LoVo (cell line): ENCODE results near the gene NTS.

ENCODE experiments used
- DNase-seq: peaks from one replicate; pipeline ENCODE4 v3.0.0-alpha.2; 2016; ENCODE audit warnings: low spot score

Gene NTS, protein sequence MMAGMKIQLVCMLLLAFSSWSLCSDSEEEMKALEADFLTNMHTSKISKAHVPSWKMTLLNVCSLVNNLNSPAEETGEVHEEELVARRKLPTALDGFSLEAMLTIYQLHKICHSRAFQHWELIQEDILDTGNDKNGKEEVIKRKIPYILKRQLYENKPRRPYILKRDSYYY

DNA sequence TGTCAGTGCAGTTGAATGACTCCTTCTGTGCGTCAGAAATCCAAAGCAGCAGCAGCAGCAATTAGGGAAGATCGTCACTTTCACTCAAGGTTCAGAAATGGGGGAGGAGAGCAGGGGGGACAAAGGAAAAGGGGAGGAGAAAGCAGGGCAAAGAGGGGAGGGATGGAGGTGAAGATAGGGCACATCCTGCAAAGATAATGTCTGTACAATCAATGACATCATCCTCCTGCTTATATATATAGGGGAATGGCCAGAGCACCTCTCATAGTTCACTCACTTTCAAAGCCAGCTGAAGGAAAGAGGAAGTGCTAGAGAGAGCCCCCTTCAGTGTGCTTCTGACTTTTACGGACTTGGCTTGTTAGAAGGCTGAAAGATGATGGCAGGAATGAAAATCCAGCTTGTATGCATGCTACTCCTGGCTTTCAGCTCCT, at the start of gene NTS:
NTS (plus strand) TSS at position 265 of the 431 bp plus-strand sequence; CDS start at position 374, 109 bp downstream.
- DNase-seq, result no peak

DNA sequence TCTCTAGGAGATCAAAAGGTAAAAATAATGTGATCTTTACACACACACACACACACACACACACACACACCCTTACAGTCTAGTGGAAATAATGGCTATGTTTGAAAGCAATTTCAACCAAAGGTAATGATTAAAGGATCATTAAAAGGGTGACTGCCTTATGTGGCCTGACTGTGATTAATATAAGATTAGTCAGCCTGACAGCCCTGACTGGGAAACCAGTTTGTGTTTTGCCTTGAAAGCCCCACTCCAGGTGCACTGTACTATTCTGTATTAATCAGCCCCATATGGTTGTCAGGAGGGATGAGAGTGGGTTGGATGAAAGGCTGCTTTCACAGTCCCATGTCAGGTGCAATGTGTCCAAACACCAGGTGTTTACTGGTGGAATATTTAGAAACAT, 48.3 kb upstream of the NTS start:
- no peak for DNase-seq

DNA sequence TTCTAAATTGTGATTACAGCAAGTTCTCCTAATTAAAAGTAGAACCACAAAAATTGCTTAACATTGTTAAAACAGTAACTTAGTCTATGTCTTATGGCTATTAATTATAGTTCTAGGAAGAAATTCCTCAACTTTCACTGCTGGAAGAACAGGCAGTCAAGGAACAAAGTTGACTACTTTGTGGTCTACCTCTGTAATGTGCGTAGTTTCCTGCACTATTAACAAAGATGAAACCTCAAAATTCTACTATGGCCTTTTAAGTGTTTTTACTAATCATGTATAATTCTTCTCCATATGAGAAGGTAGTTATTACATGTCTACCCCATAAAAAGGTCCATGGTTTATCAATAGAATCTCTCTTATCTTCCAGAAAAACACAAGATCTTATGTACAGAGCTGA, 45.5 kb upstream of the NTS start:
- DNase-seq, result no peak

DNA sequence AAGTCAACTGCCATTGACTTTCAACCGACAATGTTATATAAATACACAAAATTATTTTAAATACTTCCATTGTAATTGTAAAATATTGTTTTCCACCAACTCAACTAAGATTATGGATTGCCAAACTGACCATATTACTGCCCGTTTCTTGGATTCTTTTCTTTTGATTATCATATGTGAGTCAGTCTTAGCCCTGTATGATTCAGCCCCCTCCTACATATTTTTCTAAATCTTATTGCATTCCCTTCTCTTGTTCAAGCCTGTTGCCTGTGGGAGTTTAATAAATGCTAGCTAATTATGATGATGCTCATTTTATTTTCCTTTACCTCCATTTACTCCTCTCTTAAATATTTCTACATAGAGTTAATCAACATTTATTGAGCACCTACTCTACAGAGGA, 44.7 kb upstream of the NTS start:
- DNase-seq, result no peak

DNA sequence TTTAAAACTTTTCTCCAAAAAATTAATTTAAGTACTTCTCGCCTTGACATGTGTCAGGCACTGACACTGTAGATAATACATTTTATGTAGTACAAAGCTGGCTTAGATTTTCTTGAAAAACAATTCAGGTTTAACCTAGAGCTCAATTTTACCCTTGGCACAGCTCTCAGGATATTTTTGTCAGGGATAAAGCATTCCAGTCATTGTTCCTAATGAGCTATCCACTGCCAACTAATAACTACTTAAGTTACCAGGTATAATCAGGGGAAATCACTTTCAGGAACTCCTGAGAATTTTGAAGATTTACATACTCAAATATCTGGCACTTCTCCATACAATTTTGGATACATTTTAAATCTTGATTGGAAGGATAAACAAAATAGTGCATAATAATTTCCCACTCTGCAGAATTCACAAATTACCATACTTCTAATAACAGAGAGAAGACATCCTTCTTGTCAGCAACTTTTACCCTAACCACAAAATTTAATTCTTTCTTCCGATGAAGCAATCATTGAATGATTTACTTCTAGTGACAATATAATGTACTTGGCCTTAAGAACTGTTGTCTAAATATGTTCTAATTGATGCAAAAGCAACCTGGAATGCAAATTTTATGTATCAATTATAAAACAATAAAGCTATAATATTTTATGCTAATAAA, 42.6 kb upstream of the NTS start:
- DNase-seq, result no peak

DNA sequence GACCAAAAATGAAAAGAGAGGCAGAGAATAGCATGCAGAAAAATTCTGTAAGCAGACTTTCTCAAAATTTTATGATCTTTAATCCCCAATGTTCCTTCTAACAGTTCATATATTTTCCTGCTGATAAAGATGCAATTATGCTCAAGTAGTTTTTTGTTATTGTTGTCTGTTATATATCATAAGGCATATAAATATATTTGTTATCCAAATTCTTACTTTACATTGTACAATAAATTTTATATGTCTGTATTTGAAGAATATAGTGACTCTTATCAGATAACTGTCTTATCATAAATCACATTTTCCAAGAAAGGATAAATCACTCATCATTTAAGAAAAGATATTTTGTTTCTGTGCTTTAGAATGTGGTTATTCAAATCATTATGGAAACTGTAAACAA, 40.5 kb upstream of the NTS start:
- no peak for DNase-seq

DNA sequence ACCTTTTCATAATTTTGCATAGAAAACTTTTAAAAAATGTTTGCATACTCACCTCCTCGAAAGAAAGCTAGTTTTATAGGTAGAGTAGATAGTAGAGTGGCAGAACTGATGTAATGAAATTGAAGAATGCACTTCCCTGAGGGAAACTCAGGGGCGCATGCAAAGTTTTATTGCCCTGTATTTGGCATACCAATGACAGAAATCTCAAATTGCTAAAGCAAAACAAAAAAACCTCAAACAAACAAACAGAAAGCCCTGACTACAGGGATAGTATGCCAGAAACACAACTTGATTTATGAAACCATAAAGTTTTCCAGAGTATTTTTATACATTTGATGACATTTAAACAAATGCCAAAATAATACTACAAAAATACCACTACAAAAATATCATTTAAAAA, 39.7 kb upstream of the NTS start:
- DNase-seq, result peak; percentile 24

DNA sequence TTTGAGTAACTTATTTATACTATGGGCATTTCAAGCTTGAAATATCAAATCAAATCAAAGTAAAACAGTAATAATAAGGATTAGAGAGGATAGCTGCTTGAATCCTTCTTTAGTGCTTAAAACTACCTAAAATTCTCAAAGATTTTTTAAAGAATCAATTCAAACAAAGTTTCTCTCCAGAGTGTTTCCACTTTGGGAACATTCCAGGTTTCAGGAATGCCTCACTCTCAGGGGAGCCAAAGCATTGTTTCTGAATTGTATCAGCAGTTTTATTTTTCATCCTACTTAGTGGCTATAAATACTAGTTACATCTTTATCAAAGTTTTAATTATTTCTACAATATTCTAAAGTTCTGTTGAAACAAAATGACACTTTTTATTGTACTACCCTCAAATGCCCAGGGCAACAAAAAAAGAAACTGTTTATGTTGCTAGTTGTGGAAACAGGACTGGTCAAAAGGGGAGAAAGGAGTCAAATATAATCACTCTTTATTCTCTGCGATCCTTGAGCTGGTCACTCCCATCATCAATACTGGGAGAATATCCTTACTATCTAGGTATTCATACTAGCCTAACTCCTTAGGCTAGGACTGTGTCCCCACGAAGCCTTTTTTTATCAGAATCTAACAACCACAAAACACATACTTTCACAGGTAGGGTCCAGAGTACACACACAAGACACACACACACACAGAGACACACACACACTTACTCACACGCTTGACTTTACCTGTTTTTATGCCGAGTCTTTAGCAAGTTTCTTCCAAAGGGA, 38.5 kb upstream of the NTS start:
- peak; percentile 22 for DNase-seq

DNA sequence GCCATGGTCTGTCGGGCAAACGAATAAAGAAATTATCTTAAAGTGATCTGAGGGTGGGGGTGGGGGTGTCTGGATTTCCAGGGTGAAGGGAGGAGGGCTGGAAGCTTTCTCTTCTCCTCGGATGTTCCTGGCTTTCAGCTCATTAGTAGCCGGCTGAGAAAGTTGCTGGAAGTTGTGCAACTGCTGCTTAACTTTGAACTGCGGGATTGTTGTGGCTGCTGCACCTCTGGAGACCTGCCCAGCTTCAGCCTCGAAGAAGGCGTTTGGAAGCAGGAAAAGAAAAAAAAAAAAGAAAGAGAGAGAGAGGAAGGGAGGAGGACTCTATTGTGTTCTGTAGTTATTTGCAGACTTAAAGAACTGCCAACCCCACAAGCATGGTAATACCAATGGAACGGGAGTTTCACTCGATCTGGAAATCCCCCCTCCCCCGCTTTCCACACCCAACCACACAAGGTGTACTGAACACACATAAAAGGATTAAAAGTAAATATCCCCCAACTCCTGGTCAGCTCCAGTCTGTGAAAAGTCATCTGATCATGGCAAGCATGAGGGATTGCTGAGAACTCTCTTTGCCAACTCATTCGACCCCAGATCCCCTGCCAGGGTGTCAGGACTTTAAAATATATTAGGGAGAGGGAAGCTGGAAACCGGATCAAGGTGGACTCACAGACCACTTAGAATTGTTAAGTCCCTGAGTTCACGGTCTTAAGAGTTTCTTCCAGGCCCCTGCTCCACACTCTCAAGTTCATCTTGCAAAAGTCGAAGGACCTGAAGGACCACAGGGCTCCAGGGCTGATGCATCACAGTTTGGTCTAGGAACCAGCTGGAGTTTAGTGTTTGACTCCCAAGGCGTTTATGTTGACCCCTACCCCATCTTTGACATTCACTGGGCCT, 37.7 kb upstream of the NTS start, which contains the start of gene RASSF9:
RASSF9 (minus strand) TSS at position 213 of the 894 bp plus-strand sequence; CDS start at position 5, 208 bp downstream.
- peak; percentile 68 for DNase-seq

DNA sequence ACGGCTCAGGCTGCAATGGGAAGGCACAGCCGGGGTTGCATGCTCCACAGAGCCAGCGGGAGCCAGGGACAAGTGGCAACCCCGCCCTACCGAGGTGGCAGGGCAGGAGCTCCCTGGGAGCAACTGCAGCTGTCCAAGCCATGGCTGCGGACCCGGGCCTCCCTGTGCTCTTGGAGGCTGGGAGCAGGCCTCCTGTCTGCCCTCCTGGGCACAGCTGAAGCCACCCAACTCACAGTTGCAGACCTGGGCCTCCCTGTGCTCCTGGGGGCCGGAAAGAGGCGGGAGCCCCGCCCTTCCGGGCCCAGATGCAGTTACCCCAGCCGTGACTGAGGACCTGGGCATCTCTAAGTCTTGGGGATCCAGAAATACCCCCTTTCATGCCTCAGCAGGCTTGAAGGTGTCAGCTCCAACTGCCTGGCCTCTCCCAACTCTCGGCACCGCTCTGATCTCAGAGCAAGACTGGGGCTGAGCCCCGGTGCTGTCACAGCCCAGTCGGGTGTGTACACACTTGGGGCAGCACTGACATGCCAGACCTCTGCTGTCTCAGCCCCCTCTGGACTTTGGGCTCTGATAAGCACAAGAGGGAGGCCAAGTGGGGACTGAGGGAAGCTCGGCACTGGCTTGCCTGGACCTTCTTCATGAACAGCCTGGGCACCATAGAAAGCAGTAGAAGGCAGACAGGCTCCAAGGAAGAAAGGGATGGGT, 30.3 kb upstream of the NTS start:
- no peak for DNase-seq

DNA sequence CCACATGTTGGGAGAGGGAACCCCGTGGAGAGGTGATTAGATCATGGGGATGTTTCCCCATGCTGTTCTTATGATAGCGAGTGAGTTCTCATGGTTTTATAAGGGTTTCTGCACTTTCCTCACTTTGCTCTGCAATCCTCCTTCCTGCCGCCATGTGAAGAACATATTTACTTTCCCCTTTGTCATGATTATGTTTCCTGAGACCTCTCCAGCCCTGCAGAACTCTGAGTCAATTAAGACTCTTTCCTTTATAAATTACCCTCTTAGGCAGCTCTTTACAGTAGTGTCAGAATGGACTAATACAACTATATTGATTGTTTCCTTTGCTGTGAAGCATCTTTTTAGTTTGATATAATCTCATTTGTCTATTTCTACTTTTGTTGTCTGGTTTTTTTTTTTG, 24.8 kb upstream of the NTS start:
- DNase-seq, result no peak

DNA sequence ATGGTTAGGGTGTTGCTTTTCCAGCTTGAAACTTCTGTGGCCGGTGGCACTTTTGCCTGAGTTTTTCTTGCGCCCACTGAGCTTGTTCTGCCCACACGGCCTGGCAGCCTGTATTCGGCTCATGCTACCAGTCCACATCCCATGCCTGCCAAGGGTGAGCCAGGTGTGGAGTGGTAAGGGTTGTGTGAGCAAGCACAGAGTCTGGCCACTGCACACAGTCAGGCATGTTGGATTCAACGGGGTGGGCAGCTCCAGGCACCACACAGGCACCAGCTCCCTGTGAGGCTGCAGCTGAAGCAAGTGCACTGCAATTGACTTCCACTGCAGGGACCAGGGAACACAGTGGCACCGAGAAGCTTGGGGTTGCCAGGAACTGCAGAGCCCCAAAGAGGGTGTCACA, 18.8 kb upstream of the NTS start:
- no peak for DNase-seq

DNA sequence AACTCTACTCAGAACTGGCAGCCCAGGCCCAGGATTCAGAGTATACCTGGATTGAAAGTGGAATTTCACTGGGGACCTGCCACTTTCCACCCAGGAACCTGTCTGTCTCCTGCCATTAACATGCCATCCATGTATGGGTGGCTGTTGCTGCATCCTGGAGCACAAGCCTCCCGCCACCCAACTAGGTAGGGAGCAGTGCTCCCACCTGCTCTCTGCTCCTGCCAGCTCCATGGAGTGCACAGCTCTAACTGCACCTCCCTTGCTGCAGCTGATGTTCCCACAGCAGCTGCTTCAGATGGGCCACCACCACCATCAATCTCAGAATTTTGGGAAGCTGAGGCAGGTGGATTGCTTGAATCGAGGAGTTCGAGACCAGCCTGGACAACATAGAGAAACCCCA, 17.1 kb upstream of the NTS start:
- DNase-seq, result no peak

DNA sequence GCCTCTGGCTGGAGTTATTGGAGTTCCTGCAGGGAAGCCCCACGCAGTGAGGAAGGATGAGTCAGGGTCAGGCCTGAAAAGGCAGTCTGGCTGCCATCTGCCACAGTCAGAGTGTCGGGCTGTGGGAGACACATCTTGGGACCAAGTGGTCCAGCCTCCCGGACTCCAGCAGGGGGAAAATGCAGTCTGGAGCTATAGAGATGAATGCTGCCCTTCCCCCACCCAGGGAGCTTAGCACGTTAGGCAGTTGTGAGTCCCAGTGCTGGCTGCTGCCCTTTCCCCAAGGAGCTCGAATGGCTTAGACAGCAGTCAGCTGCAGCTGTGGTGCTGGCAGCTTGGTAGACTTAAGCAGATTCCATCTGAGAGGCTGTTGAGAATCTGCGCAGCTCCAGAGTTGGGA, 8.2 kb upstream of the NTS start:
- DNase-seq, result no peak

DNA sequence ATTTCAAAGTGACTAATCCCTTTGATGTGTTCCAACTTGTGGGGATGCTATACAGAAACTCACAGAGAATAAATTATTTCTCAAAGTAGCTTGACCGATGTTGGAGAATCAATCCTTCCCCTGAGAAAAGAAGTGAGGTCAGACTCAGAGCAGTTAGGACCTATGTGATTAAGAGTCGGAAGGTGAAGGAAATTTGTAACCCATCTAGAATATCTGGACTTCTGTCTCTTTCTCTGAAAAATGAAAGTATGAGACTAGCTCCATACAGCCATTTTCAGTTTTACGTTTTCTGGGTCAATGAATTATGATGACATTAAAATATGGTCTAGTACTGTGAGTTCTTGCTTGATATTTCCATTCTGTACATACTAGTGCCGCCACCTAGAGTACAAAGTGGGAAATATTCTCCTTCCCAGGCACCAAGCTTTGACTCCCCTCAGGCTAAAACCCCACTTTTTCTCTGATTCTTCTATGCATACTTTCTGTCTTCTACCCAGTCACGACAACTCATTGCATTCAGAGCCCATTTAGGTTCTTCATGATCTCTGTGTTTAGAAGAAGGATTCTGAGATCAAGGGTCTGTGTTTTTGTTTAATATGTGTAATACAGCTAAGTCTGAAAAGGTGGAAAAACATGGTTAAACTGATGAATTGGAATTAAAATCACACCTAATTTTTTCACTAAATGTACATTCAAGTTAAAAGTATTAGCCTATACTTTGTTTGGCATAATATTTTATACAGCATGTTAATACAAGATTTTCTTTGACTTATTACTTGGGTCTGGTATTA, 6.9 kb upstream of the NTS start:
- DNase-seq, result peak; percentile 58

DNA sequence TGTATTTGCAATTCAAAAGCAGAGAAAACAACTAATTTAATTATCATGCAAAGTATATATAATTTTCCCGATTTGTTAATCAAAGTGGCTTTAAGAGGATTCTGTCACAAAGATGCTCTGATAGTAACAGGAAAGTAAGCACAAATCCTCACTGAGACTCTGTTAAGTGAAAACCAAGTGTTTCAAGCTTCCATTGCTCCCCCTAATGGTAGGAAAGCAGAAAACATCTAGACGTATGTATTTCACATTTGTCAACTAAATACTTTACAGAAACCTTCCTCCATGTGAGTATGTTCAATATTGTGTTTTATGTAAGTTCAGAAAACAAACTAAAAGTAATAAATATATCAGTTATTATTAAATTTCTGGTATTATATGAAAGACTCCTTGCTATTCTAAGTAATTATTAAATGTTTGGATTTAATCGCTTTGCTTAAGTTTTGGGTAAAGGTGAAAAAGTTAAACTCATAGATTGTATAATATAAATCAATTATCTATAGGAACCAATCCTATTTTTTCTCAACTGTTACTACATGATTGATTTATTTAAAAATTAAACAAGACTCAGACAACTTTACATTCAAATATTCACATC, 1.5 kb upstream of the NTS start:
- DNase-seq, result peak; percentile 82

DNA sequence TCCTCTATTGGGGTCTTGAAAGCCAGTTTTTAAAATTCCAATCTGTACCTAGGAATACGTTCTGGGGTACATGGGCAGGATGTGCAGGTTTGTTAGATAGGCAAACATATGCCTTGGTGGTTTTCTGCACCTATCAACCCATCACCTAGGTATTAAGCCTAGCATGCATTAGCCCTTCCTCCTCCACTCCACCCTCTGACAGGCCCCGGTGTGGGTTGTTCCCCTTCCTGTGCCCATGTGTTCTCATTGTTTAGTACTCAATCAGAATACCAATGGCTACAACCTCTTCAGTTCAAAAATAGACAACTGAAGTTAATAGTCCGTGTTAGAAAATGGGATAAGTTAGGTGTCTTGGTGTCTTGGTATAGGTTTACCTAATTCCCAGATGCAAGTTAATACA, 3.4 kb downstream of the NTS start:
- DNase-seq, result no peak

DNA sequence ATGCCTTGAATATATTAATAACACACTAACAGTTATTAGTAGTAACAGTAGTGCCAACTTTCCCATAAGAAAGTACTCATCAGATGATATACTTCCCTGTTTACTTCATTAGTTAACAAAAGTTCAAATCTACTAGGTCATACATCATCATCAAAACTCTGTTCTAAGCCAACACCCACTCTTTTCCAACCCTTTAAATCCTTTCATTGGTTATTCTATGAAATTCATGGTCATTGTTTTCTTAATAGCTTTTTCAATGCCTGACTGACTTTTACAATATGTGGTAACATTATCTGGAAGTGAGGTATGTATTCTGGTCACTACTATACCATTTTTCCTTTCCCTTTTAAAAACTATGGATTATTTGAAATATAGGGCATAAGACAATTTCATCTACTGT, 9.7 kb downstream of the NTS start:
- no peak for DNase-seq

DNA sequence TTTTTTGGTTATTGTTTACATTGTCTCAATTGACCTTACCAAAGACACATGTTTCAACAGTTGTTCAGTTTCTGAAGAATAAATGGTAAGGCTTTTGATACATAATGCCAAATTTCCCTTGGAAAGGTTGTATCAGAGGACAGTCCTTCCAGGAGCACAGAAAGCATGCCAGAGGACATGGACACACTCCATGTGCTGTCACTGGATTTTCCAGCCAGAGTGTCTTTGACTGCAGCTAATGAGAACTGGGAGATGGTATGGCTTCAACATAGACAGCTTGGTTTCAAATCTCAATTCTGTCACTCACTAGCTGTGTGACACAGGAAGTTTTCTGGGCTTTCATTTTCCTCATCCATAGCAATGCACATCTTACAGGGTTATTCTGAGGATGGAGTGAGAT, 20.6 kb downstream of the NTS start:
- no peak for DNase-seq

DNA sequence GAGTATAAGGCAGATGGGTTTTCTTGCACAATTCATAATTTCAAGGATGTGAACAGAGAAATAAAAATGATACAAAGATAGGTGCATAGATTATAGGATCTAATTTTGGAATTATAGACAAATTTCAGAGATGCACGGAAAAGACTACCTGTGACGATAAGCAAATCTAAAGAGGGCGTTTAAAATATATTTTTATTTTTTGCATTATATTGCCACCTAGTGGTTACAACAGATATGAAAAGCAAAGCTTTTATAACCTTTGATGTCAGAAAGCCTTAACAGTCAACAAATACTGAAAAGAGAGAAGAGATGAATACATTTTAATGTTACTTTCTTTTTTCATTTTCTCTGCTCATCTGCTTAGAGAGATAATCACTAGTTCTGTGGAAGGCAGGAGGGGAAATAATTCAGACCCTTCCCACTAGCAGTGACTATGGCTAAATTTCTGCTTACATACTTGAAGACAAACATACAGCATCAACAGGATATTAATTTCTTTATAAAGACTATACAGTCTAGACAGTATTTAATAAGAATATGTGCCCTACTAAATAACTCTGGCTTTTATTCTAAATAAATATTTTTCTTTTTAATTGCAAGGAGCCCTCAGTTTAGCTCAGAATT, 46.3 kb downstream of the NTS start:
- DNase-seq, result peak; percentile 67
